WERI-Rb-1 (cell line): ENCODE measurements around the gene FKBP2.

Source experiments
- DNase-seq: peaks from one replicate; pipeline ENCODE4 v3.0.0-alpha.2; 2020
- H3K27ac ChIP-seq: fragments of 250-450 bp; sonication (Bioruptor Pico); 2 replicates; pipeline ENCODE4 v1.5.1; 2020; ENCODE audit warnings: mild to moderate bottlenecking, moderate library complexity
- H3K27me3 ChIP-seq: fragments of 250-450 bp; sonication (Bioruptor Pico); 2 replicates; pipeline ENCODE4 v1.5.1; 2021; ENCODE audit warnings: mild to moderate bottlenecking, low read depth, moderate library complexity; ENCODE audit not compliant: insufficient read depth, severe bottlenecking
- H3K36me3 ChIP-seq: fragments of 250-450 bp; sonication (Bioruptor Pico); 2 replicates; pipeline ENCODE4 v1.5.1; 2020; ENCODE audit warnings: mild to moderate bottlenecking, moderate library complexity
- H3K4me3 ChIP-seq: 2 replicates; pipeline ENCODE4 v1.5.1; 2011; ENCODE audit warnings: low read depth, mild to moderate bottlenecking, control low read depth, low read length
- H3K9me3 ChIP-seq: fragments of 250-450 bp; sonication (Bioruptor Pico); 2 replicates; pipeline ENCODE4 v1.5.1; 2021; ENCODE audit warnings: mild to moderate bottlenecking, moderate library complexity; ENCODE audit not compliant: severe bottlenecking
- CTCF ChIP-seq: IDR thresholded peaks from 2 replicates; pipeline ENCODE4 v1.5.1; 2011; ENCODE audit warnings: low read depth, mild to moderate bottlenecking, control low read depth, inconsistent platforms, low read length

FKBP2 gene

GRCh38 chr11:64263021-64263946 is 22.4 kb downstream of the FKBP2 start:
- H3K27ac ChIP-seq, result no peak overlapping the region
- H3K9me3 ChIP-seq, result no peaks in the 10 kb centered on the region
- TF ChIP-seq CTCF, result no peak
- H3K4me3 ChIP-seq, result no peak overlapping the region
- DNase-seq, result no peak
- peaks cover 77% of the 10 kb centered on the region for H3K36me3 ChIP-seq
- no peaks in the 10 kb centered on the region for H3K27me3 ChIP-seq

- H3K27ac ChIP-seq, result no peak overlapping the region; the same call in 1 of the 2 replicates
- peaks cover 71% of the 10 kb centered on the region for H3K36me3 ChIP-seq
- DNase-seq, result no peak
- no peaks in the 10 kb centered on the region for H3K27me3 ChIP-seq
- no peak for TF ChIP-seq CTCF
- no peak overlapping the region for H3K4me3 ChIP-seq
- no peaks in the 10 kb centered on the region for H3K9me3 ChIP-seq
Observed at GRCh38 chr11:64263947-64264317, 23.0 kb downstream of the FKBP2 start.

- no peak for DNase-seq
- H3K4me3 ChIP-seq, result no peak overlapping the region
- H3K36me3 ChIP-seq, result peaks cover 66% of the 10 kb centered on the region
- no peaks in the 10 kb centered on the region for H3K27me3 ChIP-seq
- H3K9me3 ChIP-seq, result no peaks in the 10 kb centered on the region
- no peak for TF ChIP-seq CTCF
- H3K27ac ChIP-seq, result no peak overlapping the region; the same call in 1 of the 2 replicates
Observed at GRCh38 chr11:64264371-64264852, 23.5 kb downstream of the FKBP2 start.

GRCh38 chr11:64265176-64266160 is 24.6 kb downstream of the FKBP2 start:
- TF ChIP-seq CTCF, result no peak
- H3K27ac ChIP-seq, result no peak overlapping the region
- H3K36me3 ChIP-seq, result peaks cover 57% of the 10 kb centered on the region
- DNase-seq, result no peak
- H3K27me3 ChIP-seq, result no peaks in the 10 kb centered on the region
- no peaks in the 10 kb centered on the region for H3K9me3 ChIP-seq
- no peak overlapping the region for H3K4me3 ChIP-seq

GRCh38 chr11:64266339-64266738 is 25.4 kb downstream of the FKBP2 start:
- no peak for TF ChIP-seq CTCF
- Histone ChIP-seq H3K27ac (no peak overlapping the region), H3K4me3 (no peak overlapping the region), H3K27me3 (no peaks in the 10 kb centered on the region), H3K9me3 (no peaks in the 10 kb centered on the region), H3K36me3 (peaks cover 52% of the 10 kb centered on the region)
- no peak for DNase-seq
